NB4 (cell line): ENCODE measurements around the gene POU2AF1.

ENCODE experiments used
- CTCF ChIP-seq: IDR thresholded peaks from one replicate; pipeline ENCODE4 v1.5.1; 2012; ENCODE audit warnings: low read depth, low read length
- MYC ChIP-seq: IDR thresholded peaks from 2 replicates; pipeline ENCODE4 v1.6.1; 2011; ENCODE audit warnings: low read depth, low read length
- POLR2A ChIP-seq: IDR thresholded peaks from 2 replicates; pipeline ENCODE4 v1.6.1; 2011; ENCODE audit warnings: mild to moderate bottlenecking; ENCODE audit not compliant: insufficient read length; ENCODE audit errors: extremely low read depth
- TF ChIP-seq, protein P1 (sequence below): IDR thresholded peaks from 2 replicates; pipeline ENCODE4 v1.6.1; 2011; ENCODE audit warnings: low read depth, low read length

DNA sequence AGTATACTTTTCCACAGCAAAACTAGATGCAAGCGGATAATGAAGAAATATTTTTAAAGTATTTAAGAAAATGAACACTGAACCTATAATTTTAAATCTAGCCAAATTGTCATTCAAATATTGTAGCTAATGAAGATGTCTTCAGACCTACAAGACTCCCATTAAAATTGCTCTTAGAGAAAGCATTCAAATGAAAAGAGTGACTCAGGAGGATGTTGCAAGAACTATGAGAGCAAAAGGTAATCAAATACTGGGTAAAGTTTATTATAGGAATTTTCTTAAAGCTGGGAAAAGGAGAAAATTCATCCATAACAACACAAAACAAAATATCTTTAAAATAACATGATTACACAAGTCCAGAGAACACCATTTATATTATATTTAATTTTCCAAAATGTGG lies 5.4 kb upstream of the POU2AF1 start:
- no peak for TF ChIP-seq POLR2A
- TF ChIP-seq, protein P1, sequence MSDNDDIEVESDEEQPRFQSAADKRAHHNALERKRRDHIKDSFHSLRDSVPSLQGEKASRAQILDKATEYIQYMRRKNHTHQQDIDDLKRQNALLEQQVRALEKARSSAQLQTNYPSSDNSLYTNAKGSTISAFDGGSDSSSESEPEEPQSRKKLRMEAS: no peak
- TF ChIP-seq CTCF: no peak
- no peak for TF ChIP-seq MYC
